ENCODE measurements around the gene MALRD1. TPM values are rescaled to one million over a fixed set of nuclear protein-coding genes. Genes with fewer than 3 reads are reported as not detected.

The MALRD1 gene
- total RNA-seq, 1 donor from 2014 or later = 1.5 TPM

GRCh38 chr10:19461588-19461987 is 413.0 kb downstream of the MALRD1 start:
- DNase-seq (ENCODE audit: low spot score, unreplicated experiment) = no peak
- TF ChIP-seq CTCF (IDR thresholded peaks at IDR 0.05; ENCODE audit: unreplicated experiment) = no peak
- Mint-ChIP-seq H3K9me3 (ENCODE audit: low read depth) (no peaks in the 10 kb centered on the region), H3K4me1 (ENCODE audit: low read depth) (no peaks in the 10 kb centered on the region), H3K27me3 (no peaks in the 10 kb centered on the region), H3K27ac (no peak overlapping the region), H3K36me3 (ENCODE audit: insufficient read depth) (no peaks in the 10 kb centered on the region), H3K4me3 (ENCODE audit: low read depth) (no peak overlapping the region)

- no peak for TF ChIP-seq CTCF (IDR thresholded peaks at IDR 0.05; ENCODE audit: unreplicated experiment)
- DNase-seq (ENCODE audit: low spot score, unreplicated experiment) = no peak
- Mint-ChIP-seq H3K36me3 (ENCODE audit: insufficient read depth) (no peaks in the 10 kb centered on the region), H3K4me1 (ENCODE audit: low read depth) (no peaks in the 10 kb centered on the region), H3K9me3 (ENCODE audit: low read depth) (peaks cover 3% of the 10 kb centered on the region), H3K27ac (no peak overlapping the region), H3K27me3 (no peaks in the 10 kb centered on the region), H3K4me3 (ENCODE audit: low read depth) (no peak overlapping the region)
These were observed 418.1 kb downstream of the MALRD1 start for GRCh38 chr10:19466709-19467108.

GRCh38 chr10:19468413-19468812 is 419.8 kb downstream of the MALRD1 start:
- H3K27me3 Mint-ChIP-seq = no peaks in the 10 kb centered on the region

GRCh38 chr10:19469521-19469920 is 420.9 kb downstream of the MALRD1 start:
- Mint-ChIP-seq H3K9me3 (ENCODE audit: low read depth) (peaks cover 3% of the 10 kb centered on the region), H3K4me3 (ENCODE audit: low read depth) (no peak overlapping the region), H3K27me3 (no peaks in the 10 kb centered on the region), H3K27ac (no peak overlapping the region), H3K4me1 (ENCODE audit: low read depth) (no peaks in the 10 kb centered on the region), H3K36me3 (ENCODE audit: insufficient read depth) (no peaks in the 10 kb centered on the region)
- DNase-seq (ENCODE audit: low spot score, unreplicated experiment) = no peak
- TF ChIP-seq CTCF (IDR thresholded peaks at IDR 0.05; ENCODE audit: unreplicated experiment) = no peak

More at GRCh38 chr10:19468413-19468812, 419.8 kb downstream of the MALRD1 start:
- no peak for TF ChIP-seq CTCF (IDR thresholded peaks at IDR 0.05; ENCODE audit: unreplicated experiment)
- peaks cover 3% of the 10 kb centered on the region for H3K9me3 Mint-ChIP-seq (ENCODE audit: low read depth)
- H3K4me3 Mint-ChIP-seq (ENCODE audit: low read depth) = no peak overlapping the region
- DNase-seq (ENCODE audit: low spot score, unreplicated experiment) = no peak
- no peak overlapping the region for H3K27ac Mint-ChIP-seq
- H3K36me3 Mint-ChIP-seq (ENCODE audit: insufficient read depth) = no peaks in the 10 kb centered on the region
- H3K4me1 Mint-ChIP-seq (ENCODE audit: low read depth) = no peaks in the 10 kb centered on the region

GRCh38 chr10:19479854-19480253 is 431.3 kb downstream of the MALRD1 start:
- no peak overlapping the region for H3K27ac Mint-ChIP-seq
- no peaks in the 10 kb centered on the region for H3K4me1 Mint-ChIP-seq (ENCODE audit: low read depth)
- no peaks in the 10 kb centered on the region for H3K9me3 Mint-ChIP-seq (ENCODE audit: low read depth)
- no peaks in the 10 kb centered on the region for H3K36me3 Mint-ChIP-seq (ENCODE audit: insufficient read depth)
- no peak for DNase-seq (ENCODE audit: low spot score, unreplicated experiment)
- no peaks in the 10 kb centered on the region for H3K27me3 Mint-ChIP-seq
- no peak overlapping the region for H3K4me3 Mint-ChIP-seq (ENCODE audit: low read depth)
- no peak for TF ChIP-seq CTCF (IDR thresholded peaks at IDR 0.05; ENCODE audit: unreplicated experiment)

All from progenitor cell of endocrine pancreas (in vitro differentiated cells).